Transverse colon (tissue), 3 donors: ENCODE data around the gene DNAH7.

ENCODE experiments used
- CTCF ChIP-seq, 5 experiments: fragments of 200-600 bp in 3 of 5; fragments of 450-650 bp in 2 of 5; sonication (generic) in 3 of 5; IDR thresholded peaks; 1 replicate in 2 of 5; 2 replicates in 3 of 5; pipeline ENCODE4 v1.5.1; 2016 to 2017; ENCODE audit warnings: antibody characterized with exemption in 5 of 5, inconsistent platforms in 3 of 5, mild to moderate bottlenecking in 2 of 5, moderate library complexity in 1 of 5
- EP300 ChIP-seq: sonication (generic); formaldehyde crosslinking; IDR thresholded peaks from one replicate; pipeline ENCODE4 v1.6.1; 2017; ENCODE audit warnings: antibody characterized with exemption, low read depth

GRCh38 chr2:195967336-195967735 lies 101.3 kb downstream of the DNAH7 start:
- TF ChIP-seq EP300 (no peak), CTCF (IDR thresholded peaks at IDR 0.05) (no peak)
